Testis (tissue), 2 donors: Measurements from ENCODE around the gene NMRAL1.

ENCODE experiments used
- POLR2A ChIP-seq: fragments of 450-650 bp; IDR thresholded peaks from one replicate; pipeline ENCODE4 v1.6.1; 2017; ENCODE audit warnings: antibody characterized with exemption, mild to moderate bottlenecking, moderate library complexity
- TF ChIP-seq, protein P1 (sequence below), 3 experiments: fragments of 450-650 bp in 2 of 3; fragments of 200-600 bp in 1 of 3; sonication (generic) in 1 of 3; IDR thresholded peaks; one replicate each; pipeline ENCODE4 v1.5.1; 2016 to 2019; ENCODE audit warnings: antibody characterized with exemption in 3 of 3, mild to moderate bottlenecking in 2 of 3, moderate library complexity in 1 of 3

- TF ChIP-seq, protein P1, sequence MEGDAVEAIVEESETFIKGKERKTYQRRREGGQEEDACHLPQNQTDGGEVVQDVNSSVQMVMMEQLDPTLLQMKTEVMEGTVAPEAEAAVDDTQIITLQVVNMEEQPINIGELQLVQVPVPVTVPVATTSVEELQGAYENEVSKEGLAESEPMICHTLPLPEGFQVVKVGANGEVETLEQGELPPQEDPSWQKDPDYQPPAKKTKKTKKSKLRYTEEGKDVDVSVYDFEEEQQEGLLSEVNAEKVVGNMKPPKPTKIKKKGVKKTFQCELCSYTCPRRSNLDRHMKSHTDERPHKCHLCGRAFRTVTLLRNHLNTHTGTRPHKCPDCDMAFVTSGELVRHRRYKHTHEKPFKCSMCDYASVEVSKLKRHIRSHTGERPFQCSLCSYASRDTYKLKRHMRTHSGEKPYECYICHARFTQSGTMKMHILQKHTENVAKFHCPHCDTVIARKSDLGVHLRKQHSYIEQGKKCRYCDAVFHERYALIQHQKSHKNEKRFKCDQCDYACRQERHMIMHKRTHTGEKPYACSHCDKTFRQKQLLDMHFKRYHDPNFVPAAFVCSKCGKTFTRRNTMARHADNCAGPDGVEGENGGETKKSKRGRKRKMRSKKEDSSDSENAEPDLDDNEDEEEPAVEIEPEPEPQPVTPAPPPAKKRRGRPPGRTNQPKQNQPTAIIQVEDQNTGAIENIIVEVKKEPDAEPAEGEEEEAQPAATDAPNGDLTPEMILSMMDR (IDR thresholded peaks at IDR 0.05), result no peak
- TF ChIP-seq POLR2A, result no peak
Measured at GRCh38 chr16:4477966-4478365, 3.5 kb upstream of the NMRAL1 start.
